ENCODE measurements around the gene CD8A.

Gene CD8A

GRCh38 chr2:86808315-86809161, 17.8 kb upstream of the CD8A start:
- DNase-seq: peak; percentile 57

GRCh38 chr2:86807468-86808275, 17.0 kb upstream of the CD8A start:
- peak; percentile 29 for DNase-seq

- DNase-seq: no peak
Measured at GRCh38 chr2:86807133-86807467, 16.4 kb upstream of the CD8A start.

GRCh38 chr2:86806059-86806857, 15.5 kb upstream of the CD8A start:
- DNase-seq: no peak

GRCh38 chr2:86800856-86801567, 10.3 kb upstream of the CD8A start:
- DNase-seq: no peak

GRCh38 chr2:86794861-86795260, 4.1 kb upstream of the CD8A start:
- no peak for DNase-seq

GRCh38 chr2:86793752-86794151, 3.0 kb upstream of the CD8A start:
- DNase-seq: no peak

- no peak for DNase-seq
Measured at GRCh38 chr2:86791573-86791972, 860 bp upstream of the CD8A start.

GRCh38 chr2:86790134-86790675, 508 bp downstream of the CD8A start:
- no peak for DNase-seq

GRCh38 chr2:86789687-86790133, 1.0 kb downstream of the CD8A start:
- no peak for DNase-seq

- no peak for DNase-seq
Measured at GRCh38 chr2:86788881-86789686, 1.6 kb downstream of the CD8A start.

GRCh38 chr2:86788165-86788564, 2.5 kb downstream of the CD8A start:
- no peak for DNase-seq

GRCh38 chr2:86787736-86788135, 3.0 kb downstream of the CD8A start:
- no peak for DNase-seq

- DNase-seq: no peak
Measured at GRCh38 chr2:86786001-86786536, 4.6 kb downstream of the CD8A start.

GRCh38 chr2:86785456-86785855, 5.3 kb downstream of the CD8A start:
- DNase-seq: no peak

GRCh38 chr2:86783615-86784339, 6.9 kb downstream of the CD8A start:
- no peak for DNase-seq

- DNase-seq: no peak
Measured at GRCh38 chr2:86782748-86783147, 8.0 kb downstream of the CD8A start.

- no peak for DNase-seq
Measured at GRCh38 chr2:86781363-86781762, 9.3 kb downstream of the CD8A start.

- no peak for DNase-seq
Measured at GRCh38 chr2:86779971-86780370, 10.7 kb downstream of the CD8A start.

GRCh38 chr2:86778957-86779356, 11.8 kb downstream of the CD8A start:
- DNase-seq: no peak
